HG02840 (cell line): ENCODE measurements around the gene MARVELD2.

Experiments
- ATAC-seq: cut with Tn5 transposase; IDR thresholded peaks from one replicate; pipeline ENCODE4 v1.9.1; 2021; ENCODE audit warnings: mild to moderate bottlenecking, moderate library complexity, moderate number of reproducible peaks; ENCODE audit not compliant: unreplicated experiment, low FRiP score

The MARVELD2 gene

GRCh38 chr5:69491838-69492390 is 77.0 kb downstream of the MARVELD2 start:
- no peak for ATAC-seq

GRCh38 chr5:69492391-69492922 is 77.5 kb downstream of the MARVELD2 start, which contains the start of gene OCLN:
OCLN (plus strand) TSS chr5:69492790; CDS start chr5:69504245, 11,455 bp downstream.
- ATAC-seq, result no peak

- no peak for ATAC-seq
Measured at GRCh38 chr5:69492923-69493395, 78.0 kb downstream of the MARVELD2 start.

- ATAC-seq, result no peak
Measured at GRCh38 chr5:69493396-69494133, 78.6 kb downstream of the MARVELD2 start.
